Measurements from ENCODE around the gene MEIS3.
"Not testable (repeated sequence)": the region's sequence is repeated elsewhere in the genome, so short reads cannot be mapped to it uniquely, and the experiment has no call there.

The MEIS3 gene

DNA sequence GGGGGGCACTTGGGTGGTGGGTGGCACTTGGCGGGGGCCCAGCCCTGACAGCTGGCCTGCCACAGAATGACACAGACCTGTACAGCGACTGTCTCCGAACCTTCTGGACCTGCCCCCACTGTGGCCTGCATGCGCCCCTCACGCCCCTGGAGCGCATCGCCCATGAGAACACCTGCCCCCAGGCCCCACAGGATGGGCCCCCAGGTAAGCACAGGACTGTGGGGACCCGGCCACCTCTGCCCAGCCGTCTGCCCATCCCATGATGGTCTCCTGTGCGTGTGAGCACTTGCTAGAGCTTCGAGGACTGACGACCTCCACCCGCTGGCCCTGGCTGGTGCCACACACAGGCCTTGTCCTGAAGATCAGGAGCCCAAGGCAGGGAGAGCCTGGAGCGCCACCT, 38.2 kb downstream of the MEIS3 start:
- no peak for FAIRE-seq

DNA sequence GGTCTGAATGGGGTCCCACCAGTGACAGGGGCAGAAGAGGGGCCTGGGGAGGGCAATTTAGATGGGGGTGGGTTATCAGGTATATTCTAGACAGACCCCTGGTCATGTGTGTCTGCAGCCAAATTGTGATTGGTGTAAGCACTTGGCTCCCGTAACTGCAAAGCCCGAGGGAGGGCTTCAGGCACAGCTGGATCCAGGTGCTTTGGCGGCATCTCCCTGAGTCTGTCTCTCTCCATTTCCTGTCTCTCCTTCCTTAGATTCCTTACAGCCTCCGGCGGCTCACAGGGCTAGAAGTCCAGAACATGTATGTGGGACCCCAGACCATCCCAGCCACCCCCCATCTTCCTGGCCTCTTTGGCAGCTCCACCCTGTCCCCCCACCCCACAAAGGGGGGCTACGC, 38.8 kb downstream of the MEIS3 start:
- no peak for FAIRE-seq

DNA sequence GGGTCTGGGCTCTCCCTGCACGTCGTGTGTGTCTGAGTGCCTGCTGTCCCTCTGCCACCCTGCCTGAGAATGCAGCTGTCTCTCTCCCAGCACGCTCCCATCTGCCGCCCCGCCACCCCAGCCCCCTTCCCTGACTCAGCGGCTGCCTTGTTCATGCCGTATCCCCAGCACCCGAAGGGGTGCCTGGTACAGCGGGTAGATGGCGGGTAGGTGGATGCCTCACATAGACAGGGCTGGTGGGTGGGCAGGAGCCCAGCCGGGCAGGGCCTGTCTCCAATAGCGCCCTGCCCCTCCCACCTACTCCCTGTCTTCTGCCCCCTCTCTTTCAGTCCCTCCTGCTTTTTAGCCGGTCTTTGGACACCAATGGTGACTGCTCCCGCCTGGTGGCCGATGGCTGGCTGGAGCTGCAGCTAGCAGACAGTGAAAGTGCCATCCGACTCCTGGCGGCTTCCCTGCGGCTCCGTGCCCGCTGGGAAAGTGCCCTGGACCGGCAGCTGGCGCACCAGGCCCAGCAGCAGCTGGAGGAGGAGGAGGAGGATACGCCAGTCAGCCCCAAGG, 39.9 kb downstream of the MEIS3 start:
- FAIRE-seq: no peak

DNA sequence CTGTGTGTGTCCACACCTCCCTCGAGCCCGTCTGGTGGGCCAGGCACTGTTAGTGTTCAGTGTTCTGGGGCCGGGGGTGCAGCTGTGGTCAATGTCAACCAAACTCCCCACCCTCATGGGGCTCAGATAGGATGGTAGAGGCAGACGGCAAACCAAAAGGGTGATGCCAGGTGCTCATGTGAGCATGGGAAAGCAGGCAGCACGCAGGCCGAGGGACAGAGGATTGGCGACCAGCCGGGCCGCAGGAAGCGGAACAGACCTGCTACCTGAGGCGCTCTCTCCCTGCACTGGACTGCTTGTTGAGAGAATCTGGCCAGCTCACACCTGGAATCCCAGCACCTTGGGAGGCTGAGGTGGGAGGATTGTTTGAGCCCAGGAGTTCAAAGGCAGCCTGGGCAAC, 41.1 kb downstream of the MEIS3 start:
- no peak for FAIRE-seq

DNA sequence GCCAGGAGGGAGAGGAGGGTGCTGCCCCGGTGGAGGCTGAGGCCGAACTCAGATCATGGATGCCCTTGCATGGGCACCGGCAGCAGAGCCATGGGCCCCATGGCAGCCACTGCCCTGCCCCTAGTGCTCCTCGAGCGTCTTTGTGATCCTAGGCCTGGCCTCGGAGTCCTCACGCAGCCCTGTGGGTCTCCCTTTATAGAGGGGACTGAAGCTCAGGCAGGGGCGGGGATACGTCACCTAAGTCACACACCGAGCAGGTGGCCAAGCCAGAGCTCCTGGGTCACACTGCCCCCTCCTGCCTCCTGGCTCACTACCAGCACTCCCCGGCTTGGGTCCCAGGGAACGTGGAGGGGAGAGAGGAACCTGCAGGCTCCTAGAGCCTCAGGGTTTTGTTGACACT, 41.5 kb downstream of the MEIS3 start:
- no peak for FAIRE-seq

DNA sequence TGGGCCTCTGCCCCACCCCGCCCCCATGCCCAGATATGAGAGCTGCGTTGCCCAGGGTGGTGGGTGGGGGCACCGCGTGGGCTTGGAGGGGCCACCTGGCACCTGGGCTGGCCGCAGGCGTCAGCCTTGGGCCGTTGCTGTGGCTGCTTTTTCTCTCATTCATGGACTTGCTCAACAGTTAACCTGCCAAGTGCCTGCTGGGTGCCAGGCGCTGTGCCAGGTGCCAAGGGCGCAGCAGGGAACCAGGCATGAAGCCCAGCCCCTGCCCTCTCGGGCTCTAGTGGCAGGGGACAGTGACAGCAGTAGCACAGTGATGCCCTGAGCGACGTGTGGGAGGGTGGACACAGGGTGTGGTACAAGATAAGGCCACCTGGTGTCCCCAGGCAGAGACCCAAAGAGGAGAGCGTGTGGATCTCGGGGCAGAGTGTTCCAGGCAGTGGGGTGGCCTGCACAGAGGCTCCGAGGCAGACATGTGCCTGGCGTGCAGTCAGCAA, 42.1 kb downstream of the MEIS3 start:
- FAIRE-seq: no peak

DNA sequence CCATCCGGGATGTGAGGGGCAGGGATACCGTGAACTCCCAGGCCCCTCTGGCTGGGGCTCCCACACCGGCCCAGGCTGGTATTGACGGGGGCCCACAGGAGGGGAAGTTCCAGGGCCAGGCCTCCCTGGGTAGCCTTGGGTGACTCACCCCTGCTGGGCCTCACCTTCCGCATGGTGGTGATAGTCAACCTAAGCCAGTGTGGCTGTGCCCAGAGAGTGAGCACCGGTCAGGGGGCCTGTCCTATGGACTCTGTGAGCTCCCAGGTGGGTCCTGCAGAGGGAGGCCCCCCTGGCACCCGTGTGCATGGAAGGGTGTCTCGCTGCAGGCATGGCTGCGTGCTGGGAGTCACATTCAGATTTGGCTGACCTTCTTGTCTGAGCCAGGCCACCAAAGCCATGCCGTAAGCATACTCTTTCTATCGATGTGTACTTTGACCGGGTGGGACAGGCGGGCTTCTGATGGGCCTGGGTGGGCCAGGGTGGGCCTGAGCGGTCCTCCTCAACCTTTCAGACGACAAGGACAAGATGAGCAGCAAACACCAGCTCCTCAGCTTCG, 42.7 kb downstream of the MEIS3 start:
- FAIRE-seq: no peak

DNA sequence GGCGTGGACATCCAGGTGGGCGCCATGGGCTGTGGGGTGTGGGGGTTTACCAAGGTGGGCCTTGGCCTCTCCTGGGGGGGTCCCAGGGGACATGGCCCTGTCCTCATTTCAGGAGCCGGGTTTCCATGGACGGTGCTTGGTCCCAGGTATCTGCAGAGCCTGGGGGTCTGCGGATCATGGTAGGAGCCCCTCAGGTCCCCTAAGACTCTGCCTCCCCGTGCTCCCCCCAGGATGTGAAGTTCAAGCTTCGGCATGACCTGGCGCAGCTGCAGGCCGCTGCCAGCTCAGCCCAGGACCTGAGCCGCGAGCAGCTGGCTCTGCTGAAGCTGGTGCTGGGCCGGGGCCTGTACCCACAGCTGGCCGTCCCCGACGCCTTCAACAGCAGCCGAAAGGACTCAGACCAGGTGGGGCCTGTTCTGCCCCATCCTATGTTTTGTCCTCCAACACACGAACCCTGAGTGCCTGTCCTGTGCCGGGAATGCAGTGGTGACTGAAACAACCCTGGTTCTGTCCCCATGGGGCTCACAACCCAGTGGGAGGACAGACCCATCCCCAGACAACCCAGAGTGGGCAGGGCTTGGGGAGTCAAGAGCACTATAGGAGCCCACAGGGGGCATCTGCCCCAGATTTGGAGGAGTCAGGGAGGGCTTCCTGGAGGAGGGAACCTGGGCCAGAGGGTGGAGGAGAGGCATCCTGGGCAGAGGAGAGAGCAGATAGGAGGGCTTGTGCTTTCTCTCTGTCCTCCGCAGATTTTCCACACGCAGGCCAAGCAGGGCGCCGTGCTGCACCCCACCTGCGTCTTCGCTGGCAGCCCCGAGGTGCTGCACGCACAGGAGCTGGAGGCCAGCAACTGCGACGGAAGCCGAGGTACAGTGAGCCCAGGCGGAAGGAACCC, 43.4 kb downstream of the MEIS3 start:
- no peak for FAIRE-seq

DNA sequence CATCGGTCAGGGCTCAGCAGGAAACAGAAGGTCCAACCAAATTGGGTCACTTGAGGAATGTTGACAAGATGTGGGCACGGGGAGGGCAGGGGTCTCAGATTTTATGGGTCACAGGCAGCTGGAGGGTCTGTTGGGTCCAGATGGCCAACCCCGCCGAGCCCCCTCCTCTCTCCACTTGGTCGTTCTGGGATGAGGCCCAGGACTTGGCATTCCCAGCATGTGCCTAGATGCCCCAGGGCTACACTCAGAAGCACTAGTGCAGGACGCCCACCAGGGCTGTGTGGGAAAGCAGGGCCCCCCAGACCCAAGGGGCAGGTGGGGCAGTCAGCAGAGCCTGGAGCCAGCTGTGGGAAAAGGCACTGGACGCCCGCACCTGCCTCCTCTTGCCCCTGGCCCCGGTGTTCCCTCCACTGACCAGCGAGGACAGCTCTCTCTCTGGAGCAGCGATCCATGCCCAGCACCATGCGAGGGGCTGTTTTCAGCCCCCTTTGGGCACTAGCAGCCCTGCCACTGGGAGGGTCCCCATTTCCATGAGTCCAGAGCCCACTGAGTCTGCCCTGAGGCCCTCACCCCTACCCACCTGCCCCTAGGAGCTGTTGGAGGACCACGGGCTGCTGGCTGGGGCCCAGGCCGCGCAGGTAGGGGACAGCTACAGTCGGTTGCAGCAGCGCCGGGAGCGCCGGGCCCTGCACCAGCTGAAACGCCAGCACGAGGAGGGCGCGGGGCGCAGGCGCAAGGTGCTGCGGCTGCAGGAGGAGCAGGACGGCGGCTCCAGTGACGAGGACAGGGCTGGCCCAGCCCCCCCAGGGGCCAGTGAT, 44.2 kb downstream of the MEIS3 start:
- no peak for FAIRE-seq

DNA sequence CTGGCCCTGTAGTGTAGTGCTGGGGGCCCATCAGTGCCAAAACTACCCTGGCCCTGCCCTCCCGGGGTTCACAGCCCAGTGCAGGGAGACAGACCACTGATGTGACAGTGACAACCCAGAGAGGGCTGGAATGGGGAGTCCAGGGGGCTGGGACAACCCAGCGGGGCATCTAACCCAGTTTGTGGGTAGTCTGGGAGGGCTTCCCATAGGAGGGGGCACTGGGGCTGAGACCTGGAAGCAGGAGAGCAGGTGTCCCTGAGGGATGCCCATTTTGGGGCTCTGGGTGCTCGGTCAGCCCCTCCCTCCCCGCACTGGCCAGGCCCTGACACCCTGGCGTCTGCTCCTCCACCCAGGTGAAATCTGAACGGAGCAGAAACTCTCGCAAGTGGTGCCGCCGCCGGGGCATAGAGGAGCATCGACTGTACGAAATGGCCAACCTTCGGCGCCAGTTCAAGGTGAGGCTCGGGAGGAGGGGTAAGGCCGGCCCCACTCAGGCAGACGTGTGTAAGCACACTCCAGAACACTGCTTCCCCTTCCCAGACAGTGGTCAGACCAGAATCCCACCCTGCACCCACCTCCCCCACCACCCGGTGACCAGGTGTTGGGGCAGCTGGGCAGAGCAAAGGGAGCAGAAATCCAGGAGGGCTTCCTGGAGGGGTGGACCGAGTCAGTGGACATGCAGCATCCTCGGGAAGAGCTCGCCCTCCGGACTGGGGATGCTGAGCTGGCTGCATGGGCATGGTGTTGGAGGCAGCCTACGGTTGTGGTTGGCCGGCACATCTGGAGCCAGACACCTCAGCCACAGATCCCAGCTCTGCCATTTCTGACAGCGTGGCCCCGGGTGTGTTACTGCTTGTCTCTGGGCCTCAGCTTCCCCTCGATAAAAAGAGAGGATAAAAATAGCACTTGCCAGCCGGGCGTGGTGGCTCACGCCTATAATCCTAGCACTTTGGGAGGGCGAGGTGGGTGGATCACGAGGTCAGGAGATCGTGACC, 45.8 kb downstream of the MEIS3 start:
- FAIRE-seq: no peak

DNA sequence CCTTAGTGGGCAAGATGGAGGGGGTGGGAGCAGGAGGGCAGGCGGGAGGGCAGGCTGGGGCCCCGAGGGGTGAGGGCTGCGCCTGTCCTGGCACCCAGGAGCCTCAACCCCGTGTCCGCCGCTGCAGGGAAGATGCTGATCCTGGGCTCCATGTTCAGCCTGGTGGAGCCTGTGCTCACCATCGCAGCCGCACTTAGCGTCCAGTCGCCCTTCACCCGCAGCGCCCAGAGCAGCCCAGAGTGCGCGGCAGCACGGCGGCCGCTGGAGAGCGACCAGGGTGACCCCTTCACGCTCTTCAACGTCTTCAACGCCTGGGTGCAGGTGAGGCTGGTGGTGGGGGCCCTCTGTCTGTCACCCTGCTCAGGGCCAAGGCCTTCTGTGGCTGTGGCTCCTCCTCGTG, 46.7 kb downstream of the MEIS3 start:
- FAIRE-seq: no peak

DNA sequence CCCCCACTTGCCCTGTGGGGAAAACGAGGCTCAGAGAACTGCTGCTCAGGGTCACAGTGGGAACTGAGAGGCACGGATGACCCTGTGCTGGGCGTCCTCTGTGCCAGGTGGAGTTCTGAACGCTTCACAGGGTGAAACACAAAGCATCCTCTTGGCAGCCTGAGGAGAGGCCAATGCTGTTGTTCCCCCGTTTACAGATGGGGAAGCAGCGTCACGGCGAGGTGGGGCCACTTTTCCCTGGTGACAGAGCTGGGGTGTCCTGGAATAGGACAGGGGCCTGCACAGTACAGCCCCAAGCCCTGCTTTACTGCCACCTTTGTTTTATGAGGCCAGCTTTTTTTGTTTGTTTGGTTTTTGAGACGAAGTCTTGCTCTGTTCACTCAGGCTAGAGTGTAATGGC, 48.1 kb downstream of the MEIS3 start:
- no peak for FAIRE-seq

DNA sequence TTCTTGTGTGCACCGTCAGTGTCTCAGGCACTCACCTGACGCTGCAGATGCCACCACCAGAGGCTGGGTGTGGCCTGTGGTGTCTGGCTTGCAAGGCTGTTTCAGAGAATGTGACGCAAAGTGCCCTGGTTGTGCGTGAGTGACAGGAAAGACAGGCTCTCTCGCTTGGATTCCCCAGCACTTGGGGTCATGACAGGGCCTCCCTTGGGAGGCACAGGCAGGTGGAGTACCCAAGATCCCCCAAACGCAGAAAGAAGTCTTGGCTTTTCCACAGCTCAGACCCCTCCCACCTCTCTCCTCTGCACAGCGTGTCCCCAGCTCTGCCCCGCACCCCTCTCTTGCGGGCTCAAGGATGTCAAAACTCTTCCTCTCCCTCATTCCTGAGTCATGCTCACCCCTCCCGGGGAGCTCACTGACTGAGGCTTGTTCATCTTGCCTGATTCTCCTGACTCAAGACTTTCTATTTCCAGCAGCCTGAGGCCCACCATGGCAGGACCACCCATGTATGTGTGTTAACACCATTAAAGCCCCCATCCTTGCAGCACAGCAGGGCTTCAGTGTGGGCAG, 49.2 kb downstream of the MEIS3 start:
- no peak for FAIRE-seq

DNA sequence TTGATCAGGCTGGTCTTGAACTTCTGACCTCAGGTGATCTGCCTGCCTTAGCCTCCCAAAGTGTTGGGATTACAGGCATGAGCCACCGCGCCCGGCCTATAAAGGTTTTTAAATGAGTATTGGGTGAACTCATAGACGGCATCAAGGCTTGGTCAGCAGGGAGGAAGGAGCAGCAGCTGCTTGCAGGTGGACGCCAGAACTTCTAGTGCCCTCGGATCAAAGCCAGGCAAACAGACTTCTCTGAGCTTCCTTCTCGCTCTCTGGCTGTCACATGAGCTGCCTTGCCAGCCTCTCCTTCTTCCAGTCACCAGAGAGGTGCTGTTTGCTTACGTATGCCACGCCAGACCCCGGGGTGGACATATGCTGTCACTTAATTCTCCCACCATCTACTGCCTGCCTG, 53.9 kb downstream of the MEIS3 start:
- not testable (repeated sequence) for FAIRE-seq

DNA sequence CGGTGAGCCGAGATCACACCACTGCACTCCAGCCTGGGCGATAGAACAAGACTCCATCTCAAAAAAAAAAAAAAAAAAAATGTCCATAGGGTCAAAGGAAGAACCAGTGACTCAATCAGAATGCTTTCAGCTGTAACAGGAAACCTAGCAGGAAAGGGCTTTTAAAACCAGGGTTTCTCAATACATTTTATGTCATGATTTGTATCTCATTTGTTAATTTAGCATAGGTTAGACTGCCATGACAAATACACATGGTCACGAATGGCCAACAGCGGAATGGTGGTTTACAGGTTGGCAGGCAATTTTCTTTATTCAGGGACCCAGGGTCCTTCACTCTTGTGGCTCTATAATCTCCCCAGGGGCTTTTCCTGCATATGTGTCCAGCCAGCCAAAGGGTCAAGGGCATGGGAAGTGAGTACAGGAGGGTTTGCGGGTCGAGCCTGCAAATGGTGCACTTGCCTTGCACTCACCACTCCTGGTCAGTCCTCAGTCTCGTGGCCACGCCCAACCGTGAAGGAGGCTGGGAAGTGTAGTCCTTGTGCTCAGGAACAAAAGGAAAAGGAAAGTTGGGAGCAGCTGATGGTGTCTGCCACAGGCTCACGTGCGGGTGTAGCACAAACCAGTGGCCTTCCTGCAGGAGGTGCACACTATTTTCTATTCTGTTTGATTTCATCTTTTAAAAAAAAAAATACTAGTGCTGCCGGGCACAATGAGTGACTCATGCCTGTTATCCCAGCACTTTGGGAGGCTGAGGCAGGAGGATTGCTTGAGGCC, 55.4 kb downstream of the MEIS3 start:
- FAIRE-seq: no peak

DNA sequence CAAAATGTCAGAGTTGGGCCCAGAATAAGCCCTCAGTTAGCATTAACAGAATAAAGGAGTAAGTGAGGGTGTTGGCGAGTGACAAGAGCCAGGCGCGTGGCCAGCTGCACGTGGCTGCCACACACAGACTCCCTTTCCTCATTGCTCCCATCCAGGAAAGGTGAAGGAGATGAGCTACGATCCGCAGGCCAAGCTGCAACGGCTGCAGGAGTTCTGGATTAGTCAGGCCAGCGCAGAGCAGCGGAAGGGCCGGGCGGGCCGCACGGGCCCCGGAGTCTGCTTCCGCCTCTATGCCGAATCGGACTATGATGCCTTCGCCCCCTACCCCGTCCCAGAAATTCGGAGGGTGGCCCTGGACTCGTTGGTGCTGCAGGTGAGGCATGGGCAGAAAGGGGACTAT, 57.0 kb downstream of the MEIS3 start:
- no peak for FAIRE-seq

DNA sequence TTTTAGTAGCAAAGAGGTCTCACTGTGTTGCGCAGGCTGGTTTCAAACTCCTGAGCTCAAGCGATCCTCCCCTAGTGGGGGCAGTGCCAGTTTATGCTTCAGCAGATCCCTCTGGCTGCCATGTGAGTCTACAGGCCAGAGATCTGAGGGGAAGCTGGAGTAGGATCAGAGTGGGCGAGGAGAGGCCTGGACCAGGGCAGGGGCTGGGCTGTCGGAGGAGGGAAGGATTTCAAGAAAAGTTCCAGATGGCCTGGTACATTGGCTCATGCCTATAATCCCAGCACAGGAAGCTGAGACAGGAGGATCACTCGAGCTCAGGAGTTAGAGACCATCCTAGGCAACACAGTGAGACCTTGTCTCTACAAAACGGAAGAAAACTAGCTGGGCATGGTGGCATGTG, 60.4 kb downstream of the MEIS3 start:
- no peak for FAIRE-seq

DNA sequence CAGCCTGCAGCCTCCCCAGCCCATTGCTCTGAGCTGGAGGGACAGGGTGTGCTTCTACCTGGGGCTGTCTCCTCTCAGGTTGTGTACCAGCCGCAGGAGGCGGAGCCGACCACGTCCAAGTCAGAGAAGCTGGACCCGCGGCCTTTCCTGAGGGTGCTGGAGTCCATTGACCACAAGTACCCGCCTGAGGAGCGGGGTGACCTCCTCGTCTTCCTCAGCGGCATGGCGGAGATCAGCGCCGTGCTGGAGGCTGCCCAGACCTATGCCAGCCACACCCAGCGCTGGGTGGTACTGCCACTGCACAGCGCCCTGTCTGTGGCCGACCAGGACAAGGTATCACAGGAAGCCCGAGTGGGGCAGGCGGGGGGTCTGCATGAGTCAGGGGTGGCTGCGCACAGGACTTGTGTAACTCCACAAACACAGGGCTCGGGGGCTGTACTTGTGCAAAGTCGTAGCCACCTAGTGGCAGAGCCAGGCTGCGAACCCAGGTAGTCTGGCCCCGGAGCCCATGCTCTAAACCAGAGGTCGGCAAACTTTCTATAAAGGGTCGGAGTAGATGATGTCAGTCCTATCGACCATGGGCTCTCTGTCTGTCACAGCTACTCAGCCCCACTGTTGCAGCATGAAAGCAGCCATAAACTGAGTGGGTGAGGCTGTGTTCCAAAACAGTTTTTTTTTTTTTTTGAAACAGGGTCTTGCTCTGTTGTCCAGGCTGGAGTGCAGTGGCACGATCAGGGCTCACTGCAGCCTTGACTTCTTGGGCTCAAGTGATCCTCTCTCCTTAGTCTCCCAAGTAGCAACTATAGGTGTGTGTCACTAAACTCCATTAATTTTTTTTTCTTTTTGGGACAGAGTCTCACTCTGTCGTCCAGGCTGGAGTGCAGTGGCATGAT, 61.3 kb downstream of the MEIS3 start:
- no peak for FAIRE-seq

DNA sequence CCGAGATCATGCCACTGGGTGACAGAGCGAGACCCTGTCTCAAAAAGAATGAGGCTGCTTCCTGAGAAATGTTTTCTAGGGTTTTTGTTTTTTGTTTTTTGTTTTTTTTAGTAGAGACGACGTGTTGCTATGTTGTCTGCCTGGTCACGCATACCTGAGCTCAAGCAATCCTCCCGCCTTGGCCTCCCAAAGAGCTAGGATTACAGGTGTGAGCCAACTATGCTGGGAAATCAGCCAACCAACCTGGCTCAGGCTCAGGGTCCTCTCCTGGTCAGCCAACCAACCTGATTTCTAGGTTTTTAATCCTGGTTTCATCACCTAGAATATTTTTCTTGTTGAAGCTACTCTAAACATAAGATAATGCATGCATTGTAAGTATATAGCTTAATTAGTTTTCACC, 62.4 kb downstream of the MEIS3 start:
- FAIRE-seq: no peak

DNA sequence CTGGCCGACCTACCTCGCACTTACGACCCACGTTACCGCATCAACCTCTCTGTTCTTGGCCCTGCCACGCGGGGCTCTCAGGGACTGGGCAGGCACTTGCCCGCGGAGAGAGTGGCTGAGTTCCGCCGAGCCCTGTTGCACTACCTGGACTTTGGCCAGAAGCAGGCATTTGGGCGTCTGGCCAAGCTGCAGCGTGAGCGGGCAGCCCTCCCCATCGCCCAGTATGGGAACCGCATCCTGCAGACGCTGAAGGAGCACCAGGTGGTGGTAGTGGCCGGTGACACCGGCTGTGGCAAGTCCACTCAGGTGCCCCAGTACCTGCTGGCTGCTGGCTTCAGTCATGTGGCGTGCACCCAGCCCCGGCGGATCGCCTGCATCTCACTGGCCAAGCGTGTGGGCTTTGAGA, 66.0 kb downstream of the MEIS3 start:
- FAIRE-seq: no peak

Measured in G401.6 (cell line).